Tongue (tissue), 3 donors: ENCODE measurements around the gene OPA1. TPM values are rescaled to one million over a fixed set of nuclear protein-coding genes. Genes with fewer than 3 reads are reported as not detected.

ENCODE experiments used
- DNase-seq: peaks from one replicate; pipeline ENCODE4 v3.0.0-alpha.2; 2015
- small RNA-seq: library from RNA; depleted of rRNA; stranded (forward); fragments of <200 nt; gene quantifications from one replicate; pipeline ENCODE3, GENCODE V24; 2014; ENCODE audit warnings: low replicate concordance
- total RNA-seq: library from RNA; depleted of rRNA; stranded (reverse); fragments of >200 nt; gene quantifications from one replicate; pipeline ENCODE4 v1.2.3, GENCODE V29; 2014

The OPA1 gene
- total RNA-seq, 1 donor from 2014 or later, result 85.6 TPM

GRCh38 chr3:193737191-193737751 is 144.3 kb downstream of the OPA1 start:
- DNase-seq, result no peak

GRCh38 chr3:193742628-193743027 is 149.6 kb downstream of the OPA1 start:
- DNase-seq, result no peak

GRCh38 chr3:193743702-193744047 is 150.7 kb downstream of the OPA1 start:
- peak; percentile 12 for DNase-seq

- peak; percentile 48 for DNase-seq
Measured at GRCh38 chr3:193744048-193744821, 151.2 kb downstream of the OPA1 start.

GRCh38 chr3:193744822-193745684 is 152.0 kb downstream of the OPA1 start:
- peak; percentile 13 for DNase-seq

GRCh38 chr3:193746832-193747231 is 153.8 kb downstream of the OPA1 start:
- no peak for DNase-seq

Small RNA genes lying within 50 kb of the gene (small RNA-seq; reads per million reads assigned to genes)
- gene RF00019 (not detected), gene RN7SL447P (not detected)

Other genes starting within 250 kb of the OPA1 start
- gene ATP13A5, start 214.5 kb upstream of the OPA1 start, total RNA-seq, result 0.31 TPM
- gene ATP13A4, start 38.3 kb upstream of the OPA1 start, total RNA-seq, result 32.7 TPM